ENCODE measurements around the gene PLCL1. TPM values are rescaled to one million over a fixed set of nuclear protein-coding genes. Genes with fewer than 3 reads are reported as not detected.
A peak's percentile ranks its signal among the peaks of the same experiment; 100 is the strongest.

Gene PLCL1
- total RNA-seq, 3 donors from 2014 or later: 1.6 to 10.6 (median 2.0) TPM

GRCh38 chr2:198100346-198100745, 296.0 kb downstream of the PLCL1 start:
- H3K36me3 ChIP-seq (ENCODE audit: low read depth): no peaks in the 10 kb centered on the region
- DNase-seq: no peak
- TF ChIP-seq, protein P1, sequence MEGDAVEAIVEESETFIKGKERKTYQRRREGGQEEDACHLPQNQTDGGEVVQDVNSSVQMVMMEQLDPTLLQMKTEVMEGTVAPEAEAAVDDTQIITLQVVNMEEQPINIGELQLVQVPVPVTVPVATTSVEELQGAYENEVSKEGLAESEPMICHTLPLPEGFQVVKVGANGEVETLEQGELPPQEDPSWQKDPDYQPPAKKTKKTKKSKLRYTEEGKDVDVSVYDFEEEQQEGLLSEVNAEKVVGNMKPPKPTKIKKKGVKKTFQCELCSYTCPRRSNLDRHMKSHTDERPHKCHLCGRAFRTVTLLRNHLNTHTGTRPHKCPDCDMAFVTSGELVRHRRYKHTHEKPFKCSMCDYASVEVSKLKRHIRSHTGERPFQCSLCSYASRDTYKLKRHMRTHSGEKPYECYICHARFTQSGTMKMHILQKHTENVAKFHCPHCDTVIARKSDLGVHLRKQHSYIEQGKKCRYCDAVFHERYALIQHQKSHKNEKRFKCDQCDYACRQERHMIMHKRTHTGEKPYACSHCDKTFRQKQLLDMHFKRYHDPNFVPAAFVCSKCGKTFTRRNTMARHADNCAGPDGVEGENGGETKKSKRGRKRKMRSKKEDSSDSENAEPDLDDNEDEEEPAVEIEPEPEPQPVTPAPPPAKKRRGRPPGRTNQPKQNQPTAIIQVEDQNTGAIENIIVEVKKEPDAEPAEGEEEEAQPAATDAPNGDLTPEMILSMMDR (IDR thresholded peaks at IDR 0.05): no peak
- no peak overlapping the region for H3K4me3 ChIP-seq
- ATAC-seq: no peak
- no peaks in the 10 kb centered on the region for H3K4me1 ChIP-seq (ENCODE audit: low read depth)
- no peaks in the 10 kb centered on the region for H3K9me3 ChIP-seq
- intact Hi-C loops (cut with DNase I, micrococcal nuclease): no loop called here

- Histone ChIP-seq H3K36me3 (ENCODE audit: low read depth) (no peaks in the 10 kb centered on the region), H3K9me3 (no peaks in the 10 kb centered on the region), H3K4me3 (no peak overlapping the region), H3K4me1 (ENCODE audit: low read depth) (no peaks in the 10 kb centered on the region)
- intact Hi-C loops (cut with DNase I, micrococcal nuclease): no loop called here
- ATAC-seq (no peak), DNase-seq (no peak)
- TF ChIP-seq, protein P1 (IDR thresholded peaks at IDR 0.05): no peak
Observed at GRCh38 chr2:198101688-198102087, 297.3 kb downstream of the PLCL1 start.

GRCh38 chr2:198102120-198102519, 297.7 kb downstream of the PLCL1 start:
- H3K4me1 ChIP-seq (ENCODE audit: low read depth): no peaks in the 10 kb centered on the region
- intact Hi-C loops (cut with DNase I, micrococcal nuclease): no loop called here
- DNase-seq: no peak
- ATAC-seq: no peak
- H3K4me3 ChIP-seq: no peak overlapping the region
- TF ChIP-seq, protein P1 (IDR thresholded peaks at IDR 0.05): no peak
- no peaks in the 10 kb centered on the region for H3K9me3 ChIP-seq
- no peaks in the 10 kb centered on the region for H3K36me3 ChIP-seq (ENCODE audit: low read depth)

- TF ChIP-seq, protein P1 (IDR thresholded peaks at IDR 0.05): no peak
- intact Hi-C loops (cut with DNase I, micrococcal nuclease): no loop called here
- H3K9me3 ChIP-seq: no peaks in the 10 kb centered on the region
- no peaks in the 10 kb centered on the region for H3K36me3 ChIP-seq (ENCODE audit: low read depth)
- ATAC-seq (no peak), DNase-seq (no peak)
- no peak overlapping the region for H3K4me3 ChIP-seq
- H3K4me1 ChIP-seq (ENCODE audit: low read depth): no peaks in the 10 kb centered on the region
Observed at GRCh38 chr2:198102856-198103255, 298.5 kb downstream of the PLCL1 start.

GRCh38 chr2:198106621-198107385, 302.4 kb downstream of the PLCL1 start:
- Histone ChIP-seq H3K36me3 (ENCODE audit: low read depth) (no peaks in the 10 kb centered on the region), H3K9me3 (no peaks in the 10 kb centered on the region), H3K4me3 (no peak overlapping the region), H3K4me1 (ENCODE audit: low read depth) (no peaks in the 10 kb centered on the region)
- intact Hi-C loops (cut with DNase I, micrococcal nuclease): no loop called here
- TF ChIP-seq, protein P1 (IDR thresholded peaks at IDR 0.05): no peak
- peak; percentile 36 for ATAC-seq
- DNase-seq: peak in 1 of 3 donors; percentile 17

All from mucosa of descending colon (tissue), 3 donors.